Measurements from ENCODE around the gene STAT4. TPM values are rescaled to one million over a fixed set of nuclear protein-coding genes. Genes with fewer than 3 reads are reported as not detected.

STAT4 gene
- polyA plus RNA-seq, 1 of the 3 experiments (the other 2 are of a cell fraction) = 0.12 TPM

DNA sequence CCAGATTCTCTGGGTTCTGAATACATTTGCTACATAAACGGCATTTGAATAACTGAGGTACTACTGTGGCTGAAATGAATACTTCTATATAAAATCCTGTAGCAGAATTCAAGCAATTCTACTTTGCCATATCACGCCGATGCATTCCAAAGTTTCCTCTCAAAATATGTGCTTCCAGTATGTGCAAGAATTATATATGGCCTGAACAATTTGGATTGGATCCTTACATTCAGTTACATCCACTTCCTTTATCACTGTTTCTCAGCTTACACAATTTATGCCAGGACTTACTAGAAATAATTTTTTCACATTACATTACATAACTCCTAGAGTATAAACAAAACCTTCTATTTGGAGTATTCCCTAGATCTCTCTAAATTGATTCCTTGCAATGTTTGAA lies 46.3 kb upstream of the STAT4 start:
- no peak overlapping the region for H3K4me3 ChIP-seq (ENCODE audit: low read depth in 2 of 2, low read length in 1 of 2)
- TF ChIP-seq SMC3 (IDR thresholded peaks at IDR 0.05; ENCODE audit: low read depth, low read length) (no peak), NRF1 (IDR thresholded peaks at IDR 0.05; ENCODE audit: low read depth, low read length) (no peak), YY1 (IDR thresholded peaks at IDR 0.05; ENCODE audit: low read depth) (no peak), TCF12 (IDR thresholded peaks at IDR 0.05) (no peak), CTCF (IDR thresholded peaks at IDR 0.05) (no peak), TEAD4 (IDR thresholded peaks at IDR 0.05; ENCODE audit: borderline replicate concordance, insufficient read depth) (no peak), REST (IDR thresholded peaks at IDR 0.05; ENCODE audit: low read depth, low read length) (no peak), ELF1 (IDR thresholded peaks at IDR 0.05) (no peak), SIN3A (IDR thresholded peaks at IDR 0.05; ENCODE audit: borderline replicate concordance, low read depth, low read length) (no peak), RFX5 (IDR thresholded peaks at IDR 0.05; ENCODE audit: low read length) (no peak), TAF1 (IDR thresholded peaks at IDR 0.05; ENCODE audit: borderline replicate concordance, low read depth, low read length) (no peak), POLR2AphosphoS5 (IDR thresholded peaks at IDR 0.05; ENCODE audit: low read depth, low read length) (no peak), RAD21 (IDR thresholded peaks at IDR 0.05; ENCODE audit: low read length) (no peak), FOSL2 (IDR thresholded peaks at IDR 0.05; ENCODE audit: borderline replicate concordance, low read depth) (no peak), FOXJ3 (CRISPR knock-in tag; IDR thresholded peaks at IDR 0.05) (no peak)
- TF ChIP-seq, protein P1, sequence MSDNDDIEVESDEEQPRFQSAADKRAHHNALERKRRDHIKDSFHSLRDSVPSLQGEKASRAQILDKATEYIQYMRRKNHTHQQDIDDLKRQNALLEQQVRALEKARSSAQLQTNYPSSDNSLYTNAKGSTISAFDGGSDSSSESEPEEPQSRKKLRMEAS (IDR thresholded peaks at IDR 0.05; ENCODE audit: low read depth) = no peak
- no peak overlapping the region for H3K27ac ChIP-seq (ENCODE audit: low read depth in 2 of 2, low read length in 1 of 2)
- no peaks in the 10 kb centered on the region for H3K79me2 ChIP-seq (ENCODE audit: insufficient read depth)
- WGBS (ENCODE audit: low lambda C conversion rate) = 97% methylated on average over 3 of the region's 3 CpGs
- ChIA-PET POLR2A (no interaction called here), CTCF (interaction anchor here (1.2 to 5.4 kb wide), 3 partner anchors 21 to 304 kb away, joined by 4 to 28 read pairs (median 8); no protein-coding TSS in a partner anchor)
- no peaks in the 10 kb centered on the region for H3K9me2 ChIP-seq
- H3K27me3 ChIP-seq (ENCODE audit: insufficient read depth) = no peaks in the 10 kb centered on the region
- H3K4me1 ChIP-seq (ENCODE audit: control insufficient read depth in 1 of 2, insufficient read depth in 2 of 2, low read depth in 1 of 2, low read length in 1 of 2) = no peaks in the 10 kb centered on the region
- H3K9ac ChIP-seq = no peak overlapping the region
- no peak for DNase-seq
- H3F3A ChIP-seq (replicated peaks; ENCODE audit: insufficient read depth) = no peaks in the 10 kb centered on the region
- no peaks in the 10 kb centered on the region for H3K36me3 ChIP-seq (replicated peaks in 1 of 2; ENCODE audit: control insufficient read depth in 1 of 2, insufficient read depth in 2 of 2, low read length in 1 of 2)
- H2AFZ ChIP-seq (ENCODE audit: low read depth) = no peak overlapping the region
- H3K9me3 ChIP-seq = no peaks in the 10 kb centered on the region
- no peak overlapping the region for H3K4me2 ChIP-seq
- no peaks in the 10 kb centered on the region for H4K20me1 ChIP-seq (ENCODE audit: insufficient read depth)
